ENCODE measurements around the gene CALHM3.
A peak's percentile ranks its signal among the peaks of the same experiment; 100 is the strongest.

Gene CALHM3

DNA sequence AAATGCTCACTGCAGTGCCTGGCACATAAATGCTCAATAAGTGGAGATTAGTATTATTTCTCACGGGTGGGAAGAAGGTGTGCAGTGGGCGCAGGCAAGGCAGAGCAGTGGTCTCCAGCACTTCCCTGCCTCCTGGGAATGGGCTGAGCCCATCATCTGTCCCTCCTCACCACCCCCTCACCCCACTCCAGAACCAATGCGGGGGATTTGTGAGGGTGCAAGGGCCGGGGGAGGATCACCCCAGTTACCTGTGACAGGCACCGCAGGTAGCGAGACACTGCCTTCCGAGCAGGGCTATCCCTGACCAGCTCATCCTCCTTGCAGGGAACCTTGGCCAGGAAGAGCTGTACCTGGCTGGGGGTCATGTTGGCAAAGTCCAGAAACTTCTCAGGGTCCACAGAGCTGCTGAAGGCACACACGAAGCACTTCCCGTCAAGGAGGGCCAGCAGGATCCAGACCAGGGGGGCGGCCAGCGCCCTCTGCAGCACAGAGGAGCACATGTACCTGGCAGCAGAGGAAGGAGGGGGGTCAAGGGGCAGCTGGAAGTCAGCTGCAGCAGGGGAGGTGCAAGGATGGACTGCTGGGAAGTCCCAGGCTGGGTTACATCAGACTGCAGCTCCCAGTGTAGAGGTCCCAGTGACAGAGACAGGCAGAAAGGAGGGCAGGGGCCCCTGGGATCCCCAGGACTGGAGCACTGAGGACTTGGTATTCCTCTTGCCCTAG is 2.8 kb downstream of the CALHM3 start:
- DNase-seq (ENCODE audit: insufficient read length, low spot score): peak; percentile 55

DNA sequence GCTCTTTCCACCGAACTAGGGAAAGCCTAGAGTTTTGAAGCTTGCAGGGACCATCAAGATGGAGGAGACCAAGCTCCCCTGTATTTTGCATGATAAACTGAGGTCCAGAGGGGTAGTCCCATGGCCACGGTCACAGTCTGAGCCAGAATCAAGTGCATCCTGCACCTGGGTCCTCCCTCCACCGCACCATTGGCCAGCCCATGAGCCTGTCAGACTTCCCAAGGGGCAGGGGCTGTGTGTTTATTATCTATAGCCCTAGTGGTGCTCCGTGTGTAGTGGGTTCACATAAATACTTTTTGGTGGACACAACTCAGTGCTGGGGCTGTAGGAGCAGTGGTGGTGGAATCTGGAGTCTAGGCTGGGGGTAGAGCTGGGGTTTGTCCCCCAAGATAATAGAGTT is 3.6 kb downstream of the CALHM3 start:
- FAIRE-seq (no peak), DNase-seq (ENCODE audit: insufficient read length, low spot score) (no peak)
- TF ChIP-seq POLR2AphosphoS5 (IDR thresholded peaks at IDR 0.05; ENCODE audit: low read depth, low read length) (no peak), POU2F2 (IDR thresholded peaks at IDR 0.05; ENCODE audit: low read depth, low read length) (no peak), POLR2A (IDR thresholded peaks at IDR 0.05; ENCODE audit: low read depth, low read length) (no peak)

More for the DNA sequence above, 2.8 kb downstream of the CALHM3 start:
- FAIRE-seq: peak; percentile 78
- TF ChIP-seq POLR2AphosphoS5 (IDR thresholded peaks at IDR 0.05; ENCODE audit: low read depth, low read length): no peak
- peak; percentile 51 for TF ChIP-seq SPI1 (IDR thresholded peaks at IDR 0.05; ENCODE audit: low read depth, low read length)
- no peak for TF ChIP-seq PAX5 (IDR thresholded peaks at IDR 0.05; ENCODE audit: insufficient read depth, low read length, severe bottlenecking)

- no peak for FAIRE-seq
- TF ChIP-seq TAF1 (IDR thresholded peaks at IDR 0.05; ENCODE audit: low read depth, low read length): no peak
- TF ChIP-seq SPI1 (IDR thresholded peaks at IDR 0.05; ENCODE audit: low read depth, low read length): no peak
- no peak for TF ChIP-seq POLR2AphosphoS5 (IDR thresholded peaks at IDR 0.05; ENCODE audit: low read depth, low read length)
- no peak for TF ChIP-seq POU2F2 (IDR thresholded peaks at IDR 0.05; ENCODE audit: low read depth, low read length)
- TF ChIP-seq POLR2A (IDR thresholded peaks at IDR 0.05; ENCODE audit: low read depth, low read length): no peak
- no peak for TF ChIP-seq PAX5 (IDR thresholded peaks at IDR 0.05; ENCODE audit: insufficient read depth, low read length, severe bottlenecking)
- no peak for DNase-seq (ENCODE audit: insufficient read length, low spot score)
Observed at GRCh38 chr10:103474077-103474476, 5.0 kb downstream of the CALHM3 start.

DNA sequence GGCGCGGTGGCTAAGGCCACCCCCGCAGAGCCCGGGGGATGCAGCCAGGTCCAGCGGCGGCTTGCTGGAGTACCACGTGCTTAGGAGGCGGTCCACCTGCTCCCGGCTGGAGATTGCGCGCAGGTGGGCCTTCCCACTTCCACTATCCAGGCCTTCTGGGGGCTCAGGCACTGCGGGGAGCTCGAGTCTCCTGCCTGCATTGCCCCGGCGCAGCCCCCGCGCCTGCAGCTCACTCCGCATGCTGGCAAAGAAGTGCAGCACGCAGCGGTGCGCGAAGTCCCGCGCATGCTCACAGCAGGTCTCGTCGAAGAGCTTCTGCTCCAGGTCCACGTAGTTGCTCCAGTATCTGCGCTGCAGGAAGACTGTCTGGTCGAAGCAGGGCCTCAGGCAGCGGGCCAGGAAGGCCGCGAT is 5.8 kb downstream of the CALHM3 start:
- no peak for DNase-seq (ENCODE audit: insufficient read length, low spot score)
- no peak for TF ChIP-seq SPI1 (IDR thresholded peaks at IDR 0.05; ENCODE audit: low read depth, low read length)
- no peak for TF ChIP-seq TAF1 (IDR thresholded peaks at IDR 0.05; ENCODE audit: low read depth, low read length)
- TF ChIP-seq PAX5 (IDR thresholded peaks at IDR 0.05; ENCODE audit: insufficient read depth, low read length, severe bottlenecking): no peak
- no peak for TF ChIP-seq POLR2A (IDR thresholded peaks at IDR 0.05; ENCODE audit: low read depth, low read length)
- TF ChIP-seq POLR2AphosphoS5 (IDR thresholded peaks at IDR 0.05; ENCODE audit: low read depth, low read length): no peak
- no peak for TF ChIP-seq POU2F2 (IDR thresholded peaks at IDR 0.05; ENCODE audit: low read depth, low read length)
- FAIRE-seq: no peak

DNA sequence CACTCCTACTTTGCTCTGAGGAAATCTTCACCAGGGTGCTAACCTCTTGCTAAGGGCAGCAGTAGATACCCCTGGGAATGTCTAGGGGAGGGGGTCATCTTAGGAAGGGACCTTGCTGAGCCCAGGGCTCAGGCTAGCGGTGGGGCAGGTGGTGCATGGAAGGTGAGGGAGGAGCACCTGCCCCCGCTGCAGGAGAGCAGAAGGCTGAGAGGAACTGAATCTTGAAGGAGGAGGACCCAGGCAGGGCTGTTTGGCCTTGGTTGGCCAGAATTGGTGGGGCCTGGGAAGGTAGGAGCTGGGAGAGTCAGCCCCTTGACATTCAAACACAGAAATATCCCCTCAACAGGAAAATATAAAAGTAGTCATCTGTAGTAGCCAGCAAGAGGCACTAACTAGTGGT is 7.0 kb downstream of the CALHM3 start:
- FAIRE-seq: no peak

GRCh38 chr10:103470761-103471653 is 8.0 kb downstream of the CALHM3 start:
- peak; percentile 85 for DNase-seq (ENCODE audit: insufficient read length, low spot score)
- peak; percentile 96 for TF ChIP-seq POU2F2 (IDR thresholded peaks at IDR 0.05; ENCODE audit: low read depth, low read length)
- no peak for TF ChIP-seq PAX5 (IDR thresholded peaks at IDR 0.05; ENCODE audit: insufficient read depth, low read length, severe bottlenecking)
- peak; percentile 51 for TF ChIP-seq POLR2AphosphoS5 (IDR thresholded peaks at IDR 0.05; ENCODE audit: low read depth, low read length)
- peak; percentile 55; the same call in 1 of the 2 replicates for TF ChIP-seq SPI1 (IDR thresholded peaks at IDR 0.05; ENCODE audit: low read depth, low read length)
- TF ChIP-seq POLR2A (IDR thresholded peaks at IDR 0.05; ENCODE audit: low read depth, low read length): peak; percentile 58; the same call in 1 of the 2 replicates
- TF ChIP-seq TAF1 (IDR thresholded peaks at IDR 0.05; ENCODE audit: low read depth, low read length): no peak
- peak; percentile 96 for FAIRE-seq

More for the DNA sequence above, 7.0 kb downstream of the CALHM3 start:
- TF ChIP-seq POU2F2 (IDR thresholded peaks at IDR 0.05; ENCODE audit: low read depth, low read length): no peak
- TF ChIP-seq POLR2A (IDR thresholded peaks at IDR 0.05; ENCODE audit: low read depth, low read length): no peak
- TF ChIP-seq POLR2AphosphoS5 (IDR thresholded peaks at IDR 0.05; ENCODE audit: low read depth, low read length): no peak
- peak; percentile 88 for TF ChIP-seq SPI1 (IDR thresholded peaks at IDR 0.05; ENCODE audit: low read depth, low read length)
- TF ChIP-seq PAX5 (IDR thresholded peaks at IDR 0.05; ENCODE audit: insufficient read depth, low read length, severe bottlenecking): no peak
- no peak for TF ChIP-seq TAF1 (IDR thresholded peaks at IDR 0.05; ENCODE audit: low read depth, low read length)
- DNase-seq (ENCODE audit: insufficient read length, low spot score): peak; percentile 63

DNA sequence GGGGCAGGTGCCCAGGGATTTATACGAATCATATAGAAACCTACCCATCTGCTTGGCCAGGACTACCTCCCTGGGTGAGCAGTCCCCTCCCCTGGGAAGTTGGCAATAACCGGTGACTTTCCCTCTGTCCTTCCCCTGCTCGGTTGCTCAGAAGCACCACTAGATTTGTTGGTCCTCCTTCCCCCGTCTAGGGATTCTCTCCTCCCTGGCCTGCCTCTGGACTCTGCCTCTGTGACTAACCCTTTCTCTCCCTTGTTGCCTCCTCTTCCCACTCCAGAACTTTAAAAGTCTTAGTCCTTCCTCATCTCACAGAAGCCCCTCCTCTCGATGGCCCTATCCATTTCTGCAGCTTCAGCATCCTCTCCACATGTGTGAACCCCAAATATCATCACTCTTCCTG is 9.8 kb downstream of the CALHM3 start:
- DNase-seq (ENCODE audit: insufficient read length, low spot score) (no peak), FAIRE-seq (no peak)
- TF ChIP-seq PAX5 (IDR thresholded peaks at IDR 0.05; ENCODE audit: insufficient read depth, low read length, severe bottlenecking): no peak
- TF ChIP-seq POLR2A (IDR thresholded peaks at IDR 0.05; ENCODE audit: low read depth, low read length): no peak
- no peak for TF ChIP-seq TAF1 (IDR thresholded peaks at IDR 0.05; ENCODE audit: low read depth, low read length)
- no peak for TF ChIP-seq SPI1 (IDR thresholded peaks at IDR 0.05; ENCODE audit: low read depth, low read length)
- no peak for TF ChIP-seq POU2F2 (IDR thresholded peaks at IDR 0.05; ENCODE audit: low read depth, low read length)
- no peak for TF ChIP-seq POLR2AphosphoS5 (IDR thresholded peaks at IDR 0.05; ENCODE audit: low read depth, low read length)

GRCh38 chr10:103467406-103467805 is 11.6 kb downstream of the CALHM3 start:
- DNase-seq (ENCODE audit: insufficient read length, low spot score) (no peak), FAIRE-seq (no peak)
- TF ChIP-seq POU2F2 (IDR thresholded peaks at IDR 0.05; ENCODE audit: low read depth, low read length) (no peak), TAF1 (IDR thresholded peaks at IDR 0.05; ENCODE audit: low read depth, low read length) (no peak), SPI1 (IDR thresholded peaks at IDR 0.05; ENCODE audit: low read depth, low read length) (no peak), PAX5 (IDR thresholded peaks at IDR 0.05; ENCODE audit: insufficient read depth, low read length, severe bottlenecking) (no peak)

DNA sequence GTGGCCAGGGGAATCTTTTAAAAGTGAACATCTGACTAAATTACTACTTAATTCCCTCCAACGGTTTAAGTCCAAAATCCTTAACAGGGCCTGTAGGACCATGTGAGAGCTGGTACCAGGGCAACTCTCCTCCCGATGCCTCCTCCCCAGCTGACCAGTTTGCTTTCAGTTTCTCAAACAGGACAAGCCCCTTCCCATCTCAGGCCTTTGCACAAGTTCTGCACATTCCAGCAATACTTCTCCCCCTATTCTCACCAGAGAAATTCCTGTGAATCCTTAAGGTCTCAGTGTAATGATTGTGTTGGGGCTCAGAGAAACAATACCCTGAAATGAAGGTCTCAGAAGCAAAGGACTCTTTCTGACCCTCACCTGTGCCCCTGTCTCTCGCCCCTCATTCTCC is 12.3 kb downstream of the CALHM3 start:
- DNase-seq (ENCODE audit: insufficient read length, low spot score) (no peak), FAIRE-seq (no peak)
- TF ChIP-seq POLR2A (IDR thresholded peaks at IDR 0.05; ENCODE audit: low read depth, low read length) (no peak), TAF1 (IDR thresholded peaks at IDR 0.05; ENCODE audit: low read depth, low read length) (no peak), POLR2AphosphoS5 (IDR thresholded peaks at IDR 0.05; ENCODE audit: low read depth, low read length) (no peak), SPI1 (IDR thresholded peaks at IDR 0.05; ENCODE audit: low read depth, low read length) (no peak), POU2F2 (IDR thresholded peaks at IDR 0.05; ENCODE audit: low read depth, low read length) (no peak)

All from GM12891 (cell line).